HFF-Myc (cell line): Measurements from ENCODE around the gene CPNE7.
"Not testable (repeated sequence)": the region's sequence is repeated elsewhere in the genome, so short reads cannot be mapped to it uniquely, and the experiment has no call there.

Experiments used
- DNase-seq: peaks from one replicate; pipeline ENCODE4 v3.0.0-alpha.2; 2011; ENCODE audit warnings: low read depth; ENCODE audit errors: extremely low read depth
- H3K4me3 ChIP-seq: replicated peaks from 2 replicates; pipeline ENCODE4 v1.5.1; 2011; ENCODE audit warnings: low read depth, mild to moderate bottlenecking, control low read depth, low read length
- CTCF ChIP-seq: IDR thresholded peaks from 2 replicates; pipeline ENCODE4 v1.5.1; 2012; ENCODE audit warnings: mild to moderate bottlenecking, low read depth, low read length, control low read depth; ENCODE audit errors: missing control alignments

The CPNE7 gene

GRCh38 chr16:89584768-89585549 is 9.4 kb downstream of the CPNE7 start:
- TF ChIP-seq CTCF, result no peak
- no peak for DNase-seq
- H3K4me3 ChIP-seq, result no peak overlapping the region

GRCh38 chr16:89586218-89586617 is 10.7 kb downstream of the CPNE7 start:
- TF ChIP-seq CTCF, result no peak
- H3K4me3 ChIP-seq, result no peak overlapping the region
- no peak for DNase-seq

GRCh38 chr16:89586853-89587252 is 11.3 kb downstream of the CPNE7 start:
- no peak for TF ChIP-seq CTCF
- no peak for DNase-seq
- H3K4me3 ChIP-seq, result no peak overlapping the region

GRCh38 chr16:89587676-89588075 is 12.1 kb downstream of the CPNE7 start:
- not testable (repeated sequence) for H3K4me3 ChIP-seq, DNase-seq

GRCh38 chr16:89588413-89589109 is 13.0 kb downstream of the CPNE7 start:
- H3K4me3 ChIP-seq, result no peak overlapping the region
- DNase-seq, result no peak
- TF ChIP-seq CTCF, result no peak

- DNase-seq, result no peak
- no peak overlapping the region for H3K4me3 ChIP-seq
- no peak for TF ChIP-seq CTCF
Observed at GRCh38 chr16:89589241-89589926, 13.8 kb downstream of the CPNE7 start.

- TF ChIP-seq CTCF, result no peak
- DNase-seq, result no peak
- no peak overlapping the region for H3K4me3 ChIP-seq
Observed at GRCh38 chr16:89593841-89594240, 18.3 kb downstream of the CPNE7 start.
